Neural progenitor cell (in vitro differentiated cells): ENCODE results near the gene GALNT17.

Experiments
- EZH2 ChIP-seq: fragments of 200-600 bp; sonication (generic); IDR thresholded peaks from 2 replicates; pipeline ENCODE4 v1.6.1; 2017; ENCODE audit warnings: antibody characterized with exemption, mild to moderate bottlenecking, moderate library complexity
- EZH2phosphoT487 ChIP-seq: fragments of 200-600 bp; sonication (generic); IDR thresholded peaks from 2 replicates; pipeline ENCODE4 v1.6.1; 2017; ENCODE audit warnings: antibody characterized with exemption
- TF ChIP-seq, protein P1 (sequence below): fragments of 200-600 bp; sonication (generic); IDR thresholded peaks from 2 replicates; pipeline ENCODE4 v1.5.1; 2017; ENCODE audit warnings: antibody characterized with exemption, mild to moderate bottlenecking

GRCh38 chr7:71229699-71230098, 97.8 kb downstream of the GALNT17 start:
- TF ChIP-seq, protein P1, sequence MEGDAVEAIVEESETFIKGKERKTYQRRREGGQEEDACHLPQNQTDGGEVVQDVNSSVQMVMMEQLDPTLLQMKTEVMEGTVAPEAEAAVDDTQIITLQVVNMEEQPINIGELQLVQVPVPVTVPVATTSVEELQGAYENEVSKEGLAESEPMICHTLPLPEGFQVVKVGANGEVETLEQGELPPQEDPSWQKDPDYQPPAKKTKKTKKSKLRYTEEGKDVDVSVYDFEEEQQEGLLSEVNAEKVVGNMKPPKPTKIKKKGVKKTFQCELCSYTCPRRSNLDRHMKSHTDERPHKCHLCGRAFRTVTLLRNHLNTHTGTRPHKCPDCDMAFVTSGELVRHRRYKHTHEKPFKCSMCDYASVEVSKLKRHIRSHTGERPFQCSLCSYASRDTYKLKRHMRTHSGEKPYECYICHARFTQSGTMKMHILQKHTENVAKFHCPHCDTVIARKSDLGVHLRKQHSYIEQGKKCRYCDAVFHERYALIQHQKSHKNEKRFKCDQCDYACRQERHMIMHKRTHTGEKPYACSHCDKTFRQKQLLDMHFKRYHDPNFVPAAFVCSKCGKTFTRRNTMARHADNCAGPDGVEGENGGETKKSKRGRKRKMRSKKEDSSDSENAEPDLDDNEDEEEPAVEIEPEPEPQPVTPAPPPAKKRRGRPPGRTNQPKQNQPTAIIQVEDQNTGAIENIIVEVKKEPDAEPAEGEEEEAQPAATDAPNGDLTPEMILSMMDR: no peak
- no peak for TF ChIP-seq EZH2phosphoT487
- TF ChIP-seq EZH2: no peak
